HepG2 (cell line): Measurements from ENCODE around the gene TSSK3. TPM values are rescaled to one million over a fixed set of nuclear protein-coding genes. Genes with fewer than 3 reads are reported as not detected.
A peak's percentile ranks its signal among the peaks of the same experiment; 100 is the strongest.

Experiments
- AGO1 ChIP-seq: fragments of 200-400 bp; formaldehyde crosslinking; IDR thresholded peaks from 2 replicates; pipeline ENCODE4 v1.6.1; 2017; ENCODE audit warnings: mild to moderate bottlenecking, low read depth, low read length, moderate library complexity; ENCODE audit not compliant: poor library complexity, severe bottlenecking
- CCDC6 ChIP-seq: sonication (generic); formaldehyde crosslinking; IDR thresholded peaks from 2 replicates; pipeline ENCODE4 v1.8.1; 2022; ENCODE audit warnings: mild to moderate bottlenecking, missing genetic modification reagents, moderate library complexity
- CENPX ChIP-seq: sonication (generic); formaldehyde crosslinking; IDR thresholded peaks from 2 replicates; pipeline ENCODE4 v1.9.0; 2021; ENCODE audit warnings: mild to moderate bottlenecking, missing genetic modification reagents, moderate library complexity
- DMAP1 ChIP-seq: IDR thresholded peaks from 2 replicates; pipeline ENCODE4 v1.6.1; 2016
- DR1 ChIP-seq: sonication (generic); formaldehyde crosslinking; IDR thresholded peaks from 2 replicates; pipeline ENCODE4 v1.8.0; 2021; ENCODE audit warnings: mild to moderate bottlenecking, missing genetic modification reagents, inconsistent platforms
- IRF2 ChIP-seq: IDR thresholded peaks from 2 replicates; pipeline ENCODE4 v1.6.1; 2018; ENCODE audit warnings: missing genetic modification reagents, missing compliant biosample characterization
- LCORL ChIP-seq, 2 experiments: fragments of 450-650 bp in 1 of 2; sonication (generic) in 1 of 2; formaldehyde crosslinking in 1 of 2; IDR thresholded peaks; 2 replicates each; pipeline versions ENCODE4 v1.5.0 to v1.6.1; 2017 to 2020; ENCODE audit warnings: antibody characterized with exemption in 1 of 2, missing genetic modification reagents in 1 of 2
- MIXL1 ChIP-seq: IDR thresholded peaks from 2 replicates; pipeline ENCODE4 v1.6.1; 2016
- NFKB2 ChIP-seq: sonication (generic); formaldehyde crosslinking; IDR thresholded peaks from 2 replicates; pipeline ENCODE4 v1.4.0; 2020; ENCODE audit warnings: missing genetic modification reagents, borderline replicate concordance
- RFXANK ChIP-seq: IDR thresholded peaks from 2 replicates; pipeline ENCODE4 v1.6.1; 2016
- SAP130 ChIP-seq: IDR thresholded peaks from 2 replicates; pipeline ENCODE4 v1.6.1; 2016; ENCODE audit warnings: low read depth
- SYNCRIP ChIP-seq: fragments of 200-400 bp; formaldehyde crosslinking; IDR thresholded peaks from 2 replicates; pipeline ENCODE4 v1.6.1; 2018; ENCODE audit warnings: mild to moderate bottlenecking, low read depth, low read length; ENCODE audit not compliant: insufficient read depth
- polyA plus RNA-seq, 8 experiments: library from polyadenylated mRNA; depleted of rRNA in 3 of 8; stranded (reverse) in 7 of 8; unstranded in 1 of 8; fragments of >200 nt; fragmentation: Illumina TruSeq in 4 of 8; extraction: Trizol in 4 of 8; gene quantifications; 2 replicates each; pipeline versions ENCODE4 v1.2.1 to v1.2.3, GENCODE V29; 2011 to 2016; ENCODE audit warnings: low read depth in 4 of 8, missing spikeins in 1 of 8, mixed read lengths in 1 of 8; ENCODE audit not compliant: insufficient read depth in 1 of 8
- total RNA-seq, 5 experiments: library from RNA; depleted of rRNA; stranded (reverse); fragments of >200 nt; fragmentation: Illumina TruSeq; extraction: Trizol; gene quantifications; 2 replicates each; pipeline ENCODE4 v1.2.3, GENCODE V29; 2016; ENCODE audit warnings: low read depth in 1 of 5
- TF ChIP-seq, protein P1 (sequence below): sonication (generic); formaldehyde crosslinking; IDR thresholded peaks from 2 replicates; pipeline ENCODE4 v1.4.0; 2020; ENCODE audit warnings: missing genetic modification reagents
- TF ChIP-seq, protein P2 (sequence below): sonication (generic); formaldehyde crosslinking; IDR thresholded peaks from 2 replicates; pipeline ENCODE4 v1.8.1; 2022; ENCODE audit warnings: mild to moderate bottlenecking, missing genetic modification reagents
- TF ChIP-seq, protein P3 (sequence below): sonication (generic); formaldehyde crosslinking; IDR thresholded peaks from 2 replicates; pipeline ENCODE4 v1.4.0; 2020; ENCODE audit warnings: mild to moderate bottlenecking, missing genetic modification reagents
- TF ChIP-seq, protein P4 (sequence below): IDR thresholded peaks from 2 replicates; pipeline ENCODE4 v1.6.1; 2012; ENCODE audit warnings: inconsistent platforms
- TF ChIP-seq, protein P5 (sequence below): sonication (generic); formaldehyde crosslinking; IDR thresholded peaks from 2 replicates; pipeline ENCODE4 v1.5.0; 2020; ENCODE audit warnings: mild to moderate bottlenecking, low read depth, missing genetic modification reagents, borderline replicate concordance
- TF ChIP-seq, protein P6 (sequence below): sonication (generic); formaldehyde crosslinking; IDR thresholded peaks from 2 replicates; pipeline ENCODE4 v1.5.0; 2020; ENCODE audit warnings: mild to moderate bottlenecking, missing genetic modification reagents, moderate library complexity
- TF ChIP-seq, protein P7 (sequence below): IDR thresholded peaks from 2 replicates; pipeline ENCODE4 v1.6.1; 2016; ENCODE audit warnings: missing compliant biosample characterization, missing genetic modification reagents, borderline replicate concordance

The TSSK3 gene
- total and polyA plus RNA-seq, 2 of the 13 experiments (the other 11 are each of a cell fraction or from before 2014, with no cell fraction given) = 1.0 to 1.1 TPM

DNA sequence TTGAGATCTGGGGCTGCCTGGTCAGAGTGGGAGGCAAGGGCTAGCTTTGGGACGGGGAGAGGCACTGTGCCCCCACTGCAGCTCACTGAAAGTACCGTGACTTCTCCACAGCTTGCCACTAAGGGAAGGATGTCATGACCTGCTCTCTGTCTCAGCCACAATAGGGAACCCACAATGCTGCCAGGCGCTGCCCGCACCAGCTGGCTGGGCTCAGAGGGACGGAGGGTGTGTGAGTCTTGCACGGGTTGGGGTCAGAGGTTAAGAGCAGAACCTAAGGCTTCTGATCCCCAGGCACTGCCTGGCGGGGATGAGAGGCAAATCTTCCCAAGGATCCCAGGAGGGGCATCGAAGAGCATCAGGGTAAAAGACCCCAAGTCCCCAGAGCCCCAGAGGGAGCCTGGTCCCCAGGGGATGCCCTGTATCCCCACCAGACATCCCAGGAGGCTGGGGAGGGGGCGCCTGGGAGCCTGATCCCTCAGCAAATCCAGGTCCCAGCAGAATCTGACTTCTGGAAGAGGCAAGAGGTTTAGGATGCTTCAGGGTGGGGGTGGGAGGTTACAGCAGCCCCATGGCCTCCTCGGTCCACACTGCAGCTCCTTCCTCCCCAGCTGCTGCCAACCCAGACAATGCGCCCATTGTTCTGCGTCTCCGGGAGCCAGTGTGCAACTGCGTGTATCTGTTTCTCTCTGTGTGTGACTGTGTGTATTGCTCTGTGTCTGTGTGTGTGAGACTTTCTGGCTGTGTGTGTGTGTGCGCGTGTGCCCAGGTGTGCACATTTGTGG lies 24.3 kb upstream of the TSSK3 start (continued):
- TF ChIP-seq, protein P1, sequence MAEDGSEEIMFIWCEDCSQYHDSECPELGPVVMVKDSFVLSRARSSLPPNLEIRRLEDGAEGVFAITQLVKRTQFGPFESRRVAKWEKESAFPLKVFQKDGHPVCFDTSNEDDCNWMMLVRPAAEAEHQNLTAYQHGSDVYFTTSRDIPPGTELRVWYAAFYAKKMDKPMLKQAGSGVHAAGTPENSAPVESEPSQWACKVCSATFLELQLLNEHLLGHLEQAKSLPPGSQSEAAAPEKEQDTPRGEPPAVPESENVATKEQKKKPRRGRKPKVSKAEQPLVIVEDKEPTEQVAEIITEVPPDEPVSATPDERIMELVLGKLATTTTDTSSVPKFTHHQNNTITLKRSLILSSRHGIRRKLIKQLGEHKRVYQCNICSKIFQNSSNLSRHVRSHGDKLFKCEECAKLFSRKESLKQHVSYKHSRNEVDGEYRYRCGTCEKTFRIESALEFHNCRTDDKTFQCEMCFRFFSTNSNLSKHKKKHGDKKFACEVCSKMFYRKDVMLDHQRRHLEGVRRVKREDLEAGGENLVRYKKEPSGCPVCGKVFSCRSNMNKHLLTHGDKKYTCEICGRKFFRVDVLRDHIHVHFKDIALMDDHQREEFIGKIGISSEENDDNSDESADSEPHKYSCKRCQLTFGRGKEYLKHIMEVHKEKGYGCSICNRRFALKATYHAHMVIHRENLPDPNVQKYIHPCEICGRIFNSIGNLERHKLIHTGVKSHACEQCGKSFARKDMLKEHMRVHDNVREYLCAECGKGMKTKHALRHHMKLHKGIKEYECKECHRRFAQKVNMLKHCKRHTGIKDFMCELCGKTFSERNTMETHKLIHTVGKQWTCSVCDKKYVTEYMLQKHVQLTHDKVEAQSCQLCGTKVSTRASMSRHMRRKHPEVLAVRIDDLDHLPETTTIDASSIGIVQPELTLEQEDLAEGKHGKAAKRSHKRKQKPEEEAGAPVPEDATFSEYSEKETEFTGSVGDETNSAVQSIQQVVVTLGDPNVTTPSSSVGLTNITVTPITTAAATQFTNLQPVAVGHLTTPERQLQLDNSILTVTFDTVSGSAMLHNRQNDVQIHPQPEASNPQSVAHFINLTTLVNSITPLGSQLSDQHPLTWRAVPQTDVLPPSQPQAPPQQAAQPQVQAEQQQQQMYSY (CRISPR knock-in tag) = no peak
- TF ChIP-seq, protein P2, sequence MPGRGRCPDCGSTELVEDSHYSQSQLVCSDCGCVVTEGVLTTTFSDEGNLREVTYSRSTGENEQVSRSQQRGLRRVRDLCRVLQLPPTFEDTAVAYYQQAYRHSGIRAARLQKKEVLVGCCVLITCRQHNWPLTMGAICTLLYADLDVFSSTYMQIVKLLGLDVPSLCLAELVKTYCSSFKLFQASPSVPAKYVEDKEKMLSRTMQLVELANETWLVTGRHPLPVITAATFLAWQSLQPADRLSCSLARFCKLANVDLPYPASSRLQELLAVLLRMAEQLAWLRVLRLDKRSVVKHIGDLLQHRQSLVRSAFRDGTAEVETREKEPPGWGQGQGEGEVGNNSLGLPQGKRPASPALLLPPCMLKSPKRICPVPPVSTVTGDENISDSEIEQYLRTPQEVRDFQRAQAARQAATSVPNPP (CRISPR knock-in tag) = no peak
- no peak for TF ChIP-seq DMAP1
- TF ChIP-seq, protein P3, sequence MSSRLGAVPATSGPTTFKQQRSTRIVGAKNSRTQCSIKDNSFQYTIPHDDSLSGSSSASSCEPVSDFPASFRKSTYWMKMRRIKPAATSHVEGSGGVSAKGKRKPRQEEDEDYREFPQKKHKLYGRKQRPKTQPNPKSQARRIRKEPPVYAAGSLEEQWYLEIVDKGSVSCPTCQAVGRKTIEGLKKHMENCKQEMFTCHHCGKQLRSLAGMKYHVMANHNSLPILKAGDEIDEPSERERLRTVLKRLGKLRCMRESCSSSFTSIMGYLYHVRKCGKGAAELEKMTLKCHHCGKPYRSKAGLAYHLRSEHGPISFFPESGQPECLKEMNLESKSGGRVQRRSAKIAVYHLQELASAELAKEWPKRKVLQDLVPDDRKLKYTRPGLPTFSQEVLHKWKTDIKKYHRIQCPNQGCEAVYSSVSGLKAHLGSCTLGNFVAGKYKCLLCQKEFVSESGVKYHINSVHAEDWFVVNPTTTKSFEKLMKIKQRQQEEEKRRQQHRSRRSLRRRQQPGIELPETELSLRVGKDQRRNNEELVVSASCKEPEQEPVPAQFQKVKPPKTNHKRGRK (CRISPR knock-in tag) = no peak
- 0 out of 2 replicates have a peak, but pooled peaks have one; percentile 20 for TF ChIP-seq IRF2
- TF ChIP-seq MIXL1 = no peak
- TF ChIP-seq LCORL (IDR thresholded peaks at IDR 0.05) = no peak
- 0 out of 2 replicates have a peak, but pooled peaks have one; percentile 25 for TF ChIP-seq LCORL (CRISPR knock-in tag; IDR thresholded peaks at IDR 0.05)
- no peak for TF ChIP-seq CENPX (CRISPR knock-in tag)
- TF ChIP-seq CCDC6 (CRISPR knock-in tag) = no peak
- no peak for TF ChIP-seq SYNCRIP
- TF ChIP-seq AGO1 = no peak
- TF ChIP-seq, protein P4, sequence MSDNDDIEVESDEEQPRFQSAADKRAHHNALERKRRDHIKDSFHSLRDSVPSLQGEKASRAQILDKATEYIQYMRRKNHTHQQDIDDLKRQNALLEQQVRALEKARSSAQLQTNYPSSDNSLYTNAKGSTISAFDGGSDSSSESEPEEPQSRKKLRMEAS = no peak; the same call in 1 of the 2 replicates
- TF ChIP-seq, protein P5, sequence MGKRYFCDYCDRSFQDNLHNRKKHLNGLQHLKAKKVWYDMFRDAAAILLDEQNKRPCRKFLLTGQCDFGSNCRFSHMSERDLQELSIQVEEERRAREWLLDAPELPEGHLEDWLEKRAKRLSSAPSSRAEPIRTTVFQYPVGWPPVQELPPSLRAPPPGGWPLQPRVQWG (CRISPR knock-in tag) = no peak
- 0 out of 2 replicates have a peak, but pooled peaks have one; percentile 23 for TF ChIP-seq NFKB2
- TF ChIP-seq DR1 (CRISPR knock-in tag) = no peak
- TF ChIP-seq, protein P6, sequence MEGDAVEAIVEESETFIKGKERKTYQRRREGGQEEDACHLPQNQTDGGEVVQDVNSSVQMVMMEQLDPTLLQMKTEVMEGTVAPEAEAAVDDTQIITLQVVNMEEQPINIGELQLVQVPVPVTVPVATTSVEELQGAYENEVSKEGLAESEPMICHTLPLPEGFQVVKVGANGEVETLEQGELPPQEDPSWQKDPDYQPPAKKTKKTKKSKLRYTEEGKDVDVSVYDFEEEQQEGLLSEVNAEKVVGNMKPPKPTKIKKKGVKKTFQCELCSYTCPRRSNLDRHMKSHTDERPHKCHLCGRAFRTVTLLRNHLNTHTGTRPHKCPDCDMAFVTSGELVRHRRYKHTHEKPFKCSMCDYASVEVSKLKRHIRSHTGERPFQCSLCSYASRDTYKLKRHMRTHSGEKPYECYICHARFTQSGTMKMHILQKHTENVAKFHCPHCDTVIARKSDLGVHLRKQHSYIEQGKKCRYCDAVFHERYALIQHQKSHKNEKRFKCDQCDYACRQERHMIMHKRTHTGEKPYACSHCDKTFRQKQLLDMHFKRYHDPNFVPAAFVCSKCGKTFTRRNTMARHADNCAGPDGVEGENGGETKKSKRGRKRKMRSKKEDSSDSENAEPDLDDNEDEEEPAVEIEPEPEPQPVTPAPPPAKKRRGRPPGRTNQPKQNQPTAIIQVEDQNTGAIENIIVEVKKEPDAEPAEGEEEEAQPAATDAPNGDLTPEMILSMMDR = no peak
- TF ChIP-seq, protein P7, sequence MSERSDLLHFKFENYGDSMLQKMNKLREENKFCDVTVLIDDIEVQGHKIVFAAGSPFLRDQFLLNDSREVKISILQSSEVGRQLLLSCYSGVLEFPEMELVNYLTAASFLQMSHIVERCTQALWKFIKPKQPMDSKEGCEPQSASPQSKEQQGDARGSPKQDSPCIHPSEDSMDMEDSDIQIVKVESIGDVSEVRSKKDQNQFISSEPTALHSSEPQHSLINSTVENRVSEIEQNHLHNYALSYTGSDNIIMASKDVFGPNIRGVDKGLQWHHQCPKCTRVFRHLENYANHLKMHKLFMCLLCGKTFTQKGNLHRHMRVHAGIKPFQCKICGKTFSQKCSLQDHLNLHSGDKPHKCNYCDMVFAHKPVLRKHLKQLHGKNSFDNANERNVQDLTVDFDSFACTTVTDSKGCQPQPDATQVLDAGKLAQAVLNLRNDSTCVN (CRISPR knock-in tag) = no peak
- no peak for TF ChIP-seq RFXANK (CRISPR knock-in tag)
- peak; percentile 58; the same call in 1 of the 2 replicates for TF ChIP-seq SAP130 (CRISPR knock-in tag)
